DOHH2 (cell line): ENCODE results near the gene F9.

Experiments used
- H3F3A ChIP-seq: fragments of 200-600 bp; sonication (generic), shearing (Covaris generic); 2 replicates; pipeline ENCODE4 v1.6.0; 2016; ENCODE audit warnings: antibody characterized with exemption, mild to moderate bottlenecking; ENCODE audit not compliant: control insufficient read depth, insufficient read depth
- H3K27ac ChIP-seq: fragments of 200-600 bp; sonication (generic); 2 replicates; pipeline ENCODE4 v1.5.1; 2014; ENCODE audit warnings: low read depth, mild to moderate bottlenecking, low read length, moderate library complexity
- H3K27me3 ChIP-seq: fragments of 200-600 bp; sonication (generic); 2 replicates; pipeline ENCODE4 v1.6.1; 2014; ENCODE audit warnings: mild to moderate bottlenecking, low read length, mixed read lengths; ENCODE audit not compliant: control insufficient read depth
- H3K36me3 ChIP-seq: fragments of 200-600 bp; sonication (generic); 2 replicates; pipeline ENCODE4 v1.6.1; 2014; ENCODE audit warnings: mild to moderate bottlenecking, low read length, moderate library complexity, mixed read lengths; ENCODE audit not compliant: control insufficient read depth
- H3K4me1 ChIP-seq: fragments of 200-600 bp; sonication (generic); 2 replicates; pipeline ENCODE4 v1.6.1; 2014; ENCODE audit warnings: mild to moderate bottlenecking, low read length, mixed read lengths; ENCODE audit not compliant: control insufficient read depth
- H3K4me2 ChIP-seq: fragments of 200-600 bp; sonication (generic); 2 replicates; pipeline ENCODE4 v1.6.0; 2014; ENCODE audit warnings: mild to moderate bottlenecking, low read length, moderate library complexity
- H3K4me3 ChIP-seq: fragments of 200-600 bp; sonication (generic); 2 replicates; pipeline ENCODE4 v1.5.1; 2014; ENCODE audit warnings: mild to moderate bottlenecking, low read length, mixed read lengths
- H3K79me2 ChIP-seq: fragments of 200-600 bp; sonication (generic); 2 replicates; pipeline ENCODE4 v1.6.1; 2014; ENCODE audit warnings: mild to moderate bottlenecking, low read length, mixed read lengths; ENCODE audit not compliant: control insufficient read depth
- H3K9me2 ChIP-seq: fragments of 200-600 bp; sonication (generic); replicated peaks from 2 replicates; pipeline ENCODE4 v1.6.1; 2014; ENCODE audit warnings: mild to moderate bottlenecking, low read length, mixed read lengths; ENCODE audit not compliant: control insufficient read depth
- H3K9me3 ChIP-seq: fragments of 200-600 bp; sonication (generic); 2 replicates; pipeline ENCODE4 v1.6.1; 2014; ENCODE audit warnings: antibody characterized with exemption, low read length, mixed read lengths; ENCODE audit not compliant: control insufficient read depth, insufficient read depth
- H4K20me1 ChIP-seq: fragments of 200-600 bp; sonication (generic); 2 replicates; pipeline ENCODE4 v1.6.0; 2014; ENCODE audit warnings: low read depth, mild to moderate bottlenecking, antibody characterized with exemption, low read length, moderate library complexity; ENCODE audit not compliant: control insufficient read depth, insufficient read depth
- CTCF ChIP-seq: fragments of 200-600 bp; sonication (generic); IDR thresholded peaks from one replicate; pipeline ENCODE4 v1.5.1; 2014; ENCODE audit warnings: antibody characterized with exemption, mild to moderate bottlenecking, low read depth, low read length; ENCODE audit not compliant: poor library complexity, severe bottlenecking
- EZH2phosphoT487 ChIP-seq: fragments of 200-600 bp; sonication (generic); IDR thresholded peaks from 2 replicates; pipeline ENCODE4 v1.6.1; 2017; ENCODE audit warnings: borderline replicate concordance, mild to moderate bottlenecking, antibody characterized with exemption, low read length, moderate library complexity, mixed read lengths

The F9 gene

DNA sequence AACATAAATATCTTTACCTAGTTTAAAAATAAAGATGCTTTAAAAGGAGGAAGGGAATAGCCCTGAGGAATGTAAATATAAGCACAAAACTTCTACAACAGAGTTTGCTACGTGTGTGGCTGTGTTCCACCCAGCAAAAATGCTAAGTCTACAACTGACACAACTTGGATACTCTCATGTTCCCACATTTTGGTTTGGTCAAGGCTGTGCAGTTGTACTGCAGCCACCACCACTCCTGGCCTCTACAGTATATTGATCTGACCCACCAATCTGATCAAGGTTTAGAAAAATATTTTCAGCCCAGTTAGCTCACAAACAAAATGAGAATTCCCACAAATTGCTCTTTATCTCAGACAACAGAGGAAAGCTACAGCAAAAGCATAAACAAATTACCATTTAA is 12.1 kb downstream of the F9 start:
- no peak for TF ChIP-seq EZH2phosphoT487
- TF ChIP-seq CTCF = no peak
- Histone ChIP-seq H3F3A (no peaks in the 10 kb centered on the region), H3K9me3 (no peaks in the 10 kb centered on the region), H3K9me2 (no peaks in the 10 kb centered on the region), H3K27me3 (no peaks in the 10 kb centered on the region), H3K36me3 (no peaks in the 10 kb centered on the region), H3K4me2 (no peak overlapping the region), H4K20me1 (no peaks in the 10 kb centered on the region), H3K79me2 (no peaks in the 10 kb centered on the region), H3K4me1 (no peaks in the 10 kb centered on the region), H3K27ac (no peak overlapping the region), H3K4me3 (no peak overlapping the region)

- H3K9me3 ChIP-seq = no peaks in the 10 kb centered on the region
- no peak for TF ChIP-seq CTCF
- no peaks in the 10 kb centered on the region for H4K20me1 ChIP-seq
- no peak overlapping the region for H3K4me3 ChIP-seq
- no peaks in the 10 kb centered on the region for H3K27me3 ChIP-seq
- no peak overlapping the region for H3K4me2 ChIP-seq
- no peaks in the 10 kb centered on the region for H3K9me2 ChIP-seq
- H3K36me3 ChIP-seq = no peaks in the 10 kb centered on the region
- no peaks in the 10 kb centered on the region for H3K79me2 ChIP-seq
- H3K4me1 ChIP-seq = no peaks in the 10 kb centered on the region
- no peaks in the 10 kb centered on the region for H3F3A ChIP-seq
- H3K27ac ChIP-seq = no peak overlapping the region
Measured at GRCh38 chrX:139543920-139544319, 13.4 kb downstream of the F9 start.

- TF ChIP-seq CTCF = no peak
- TF ChIP-seq EZH2phosphoT487 = no peak
- Histone ChIP-seq H3K9me3 (no peaks in the 10 kb centered on the region), H3K27ac (no peak overlapping the region), H3K79me2 (no peaks in the 10 kb centered on the region), H3F3A (no peaks in the 10 kb centered on the region), H3K36me3 (no peaks in the 10 kb centered on the region), H3K9me2 (no peaks in the 10 kb centered on the region), H4K20me1 (no peaks in the 10 kb centered on the region), H3K4me1 (no peaks in the 10 kb centered on the region), H3K4me2 (no peak overlapping the region), H3K4me3 (no peak overlapping the region), H3K27me3 (no peaks in the 10 kb centered on the region)
Measured at GRCh38 chrX:139544591-139544990, 14.1 kb downstream of the F9 start.

DNA sequence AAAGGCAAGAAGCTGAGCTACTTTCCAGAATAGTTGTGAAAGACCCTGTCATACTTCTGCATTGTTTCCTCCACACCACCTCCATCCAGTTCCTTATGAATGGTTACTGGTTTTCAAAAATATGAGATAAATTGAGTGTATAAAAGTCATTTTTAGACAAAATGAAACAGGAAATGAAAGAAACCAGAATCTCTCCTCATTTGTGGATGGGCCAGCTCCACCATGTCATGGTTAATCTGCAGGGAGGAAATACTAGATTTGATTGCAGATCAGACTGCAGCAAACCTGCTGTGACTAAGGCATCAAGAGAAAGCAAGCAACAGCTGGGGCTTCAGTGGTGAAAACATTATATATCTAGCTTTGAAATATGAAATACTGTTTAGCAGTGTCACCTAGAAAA is 23.8 kb downstream of the F9 start:
- H3K27me3 ChIP-seq = no peaks in the 10 kb centered on the region

More for the DNA sequence above, 23.8 kb downstream of the F9 start:
- H3F3A ChIP-seq = peaks cover 15% of the 10 kb centered on the region
- peaks cover 38% of the 10 kb centered on the region for H3K4me1 ChIP-seq
- H3K9me2 ChIP-seq = no peaks in the 10 kb centered on the region
- peak overlapping the region; percentile 38 for H3K4me3 ChIP-seq
- H3K27ac ChIP-seq = peak overlapping the region; percentile 83
- peak overlapping the region; percentile 56 for H3K4me2 ChIP-seq
- no peaks in the 10 kb centered on the region for H3K36me3 ChIP-seq
- H3K79me2 ChIP-seq = no peaks in the 10 kb centered on the region
- TF ChIP-seq CTCF = no peak
- no peak for TF ChIP-seq EZH2phosphoT487
- no peaks in the 10 kb centered on the region for H3K9me3 ChIP-seq
- H4K20me1 ChIP-seq = no peaks in the 10 kb centered on the region
